ENCODE results near the gene VPS35L.
A peak's percentile ranks its signal among the peaks of the same experiment; 100 is the strongest.

VPS35L gene

DNA sequence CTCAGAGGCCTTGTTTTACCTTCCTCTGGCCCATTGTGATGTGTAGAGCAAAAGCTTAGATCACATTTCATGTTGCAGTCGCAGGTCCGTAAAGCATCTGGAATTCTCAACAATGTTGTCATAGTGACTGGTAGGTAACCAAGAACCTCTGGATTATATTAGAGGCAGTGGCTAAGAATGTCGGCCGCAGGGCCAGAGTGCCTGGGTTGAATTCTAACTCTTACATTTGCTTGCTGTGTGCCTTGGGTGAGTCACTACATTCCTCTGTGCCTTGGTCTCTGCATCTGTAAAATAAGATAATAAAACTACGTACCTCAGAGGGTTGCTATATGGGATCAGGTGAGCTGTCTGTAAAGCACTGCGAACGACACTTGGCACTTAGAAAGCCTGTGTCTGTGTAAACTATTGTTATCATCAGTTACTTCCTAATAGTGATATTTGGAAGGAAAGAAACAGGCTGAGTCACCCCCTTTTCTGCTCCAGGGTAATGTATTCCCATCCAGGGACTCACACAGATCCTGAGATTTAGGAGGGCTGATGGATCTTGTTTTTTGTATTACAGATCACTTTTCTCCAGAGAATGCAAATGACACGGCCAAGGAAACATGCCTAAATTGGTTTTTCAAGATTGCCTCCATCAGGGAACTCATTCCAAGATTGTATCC, 52.2 kb downstream of the VPS35L start:
- Histone ChIP-seq H3K27me3 (replicated peaks) (no peaks in the 10 kb centered on the region), H3K27ac (peak overlapping the region; percentile 22), H3K36me3 (replicated peaks) (peaks cover 6% of the 10 kb centered on the region), H3K4me3 (ENCODE audit: low read depth, low read length) (no peak overlapping the region)
- in situ Hi-C loops (cut with HindIII; ENCODE audit: low pct_ligation_motif_present, low sequenced_read_pairs) = no loop called here
- DNase-seq = peak; percentile 72
- TF ChIP-seq, protein P1, sequence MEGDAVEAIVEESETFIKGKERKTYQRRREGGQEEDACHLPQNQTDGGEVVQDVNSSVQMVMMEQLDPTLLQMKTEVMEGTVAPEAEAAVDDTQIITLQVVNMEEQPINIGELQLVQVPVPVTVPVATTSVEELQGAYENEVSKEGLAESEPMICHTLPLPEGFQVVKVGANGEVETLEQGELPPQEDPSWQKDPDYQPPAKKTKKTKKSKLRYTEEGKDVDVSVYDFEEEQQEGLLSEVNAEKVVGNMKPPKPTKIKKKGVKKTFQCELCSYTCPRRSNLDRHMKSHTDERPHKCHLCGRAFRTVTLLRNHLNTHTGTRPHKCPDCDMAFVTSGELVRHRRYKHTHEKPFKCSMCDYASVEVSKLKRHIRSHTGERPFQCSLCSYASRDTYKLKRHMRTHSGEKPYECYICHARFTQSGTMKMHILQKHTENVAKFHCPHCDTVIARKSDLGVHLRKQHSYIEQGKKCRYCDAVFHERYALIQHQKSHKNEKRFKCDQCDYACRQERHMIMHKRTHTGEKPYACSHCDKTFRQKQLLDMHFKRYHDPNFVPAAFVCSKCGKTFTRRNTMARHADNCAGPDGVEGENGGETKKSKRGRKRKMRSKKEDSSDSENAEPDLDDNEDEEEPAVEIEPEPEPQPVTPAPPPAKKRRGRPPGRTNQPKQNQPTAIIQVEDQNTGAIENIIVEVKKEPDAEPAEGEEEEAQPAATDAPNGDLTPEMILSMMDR (IDR thresholded peaks at IDR 0.05; ENCODE audit: low read depth, low read length, missing control alignments) = no peak

DNA sequence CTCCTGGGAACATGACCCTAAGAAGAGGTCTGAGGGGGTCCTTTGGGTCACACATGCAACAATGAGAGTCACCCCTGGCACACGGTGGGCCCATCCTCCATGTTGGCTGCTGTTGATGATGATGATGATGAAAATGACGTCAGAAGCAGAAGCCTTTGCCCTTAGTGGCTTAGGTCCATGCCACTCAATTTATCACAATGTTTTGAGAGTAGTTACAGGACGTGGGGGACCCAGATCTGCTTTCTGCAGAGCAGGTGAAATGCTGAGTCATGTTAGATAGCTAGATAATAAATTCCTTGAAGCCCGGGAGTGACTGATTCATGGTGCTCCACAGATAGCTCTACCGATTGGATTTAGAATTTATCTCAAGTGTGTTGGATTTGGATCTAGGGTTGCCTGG, 53.9 kb downstream of the VPS35L start:
- no peak for DNase-seq
- TF ChIP-seq, protein P1 (IDR thresholded peaks at IDR 0.05; ENCODE audit: low read depth, low read length, missing control alignments) = no peak
- H3K27me3 ChIP-seq (replicated peaks) = no peaks in the 10 kb centered on the region
- peaks cover 6% of the 10 kb centered on the region for H3K36me3 ChIP-seq (replicated peaks)
- no peak overlapping the region for H3K4me3 ChIP-seq (ENCODE audit: low read depth, low read length)
- H3K27ac ChIP-seq = no peak overlapping the region
- in situ Hi-C loops (cut with HindIII; ENCODE audit: low pct_ligation_motif_present, low sequenced_read_pairs) = no loop called here

DNA sequence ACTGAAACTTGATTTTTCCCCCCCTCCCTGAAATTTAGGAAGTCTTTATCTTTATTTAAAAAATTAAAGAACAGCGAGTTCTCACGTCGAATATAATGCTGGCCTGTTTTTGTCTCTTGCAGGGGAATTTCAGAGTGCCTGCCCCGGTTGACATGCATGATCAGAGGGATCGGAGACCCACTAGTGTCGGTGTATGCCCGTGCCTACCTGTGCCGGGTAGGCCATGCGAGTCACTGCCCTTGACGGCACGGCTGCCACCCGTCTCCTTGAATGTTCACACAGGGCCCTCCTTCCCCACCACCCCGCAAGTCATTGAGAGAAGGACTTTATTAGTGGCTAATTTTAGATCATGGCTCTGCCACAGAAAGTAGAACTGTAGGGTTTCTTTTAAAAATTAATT, 54.7 kb downstream of the VPS35L start:
- TF ChIP-seq, protein P1 (IDR thresholded peaks at IDR 0.05; ENCODE audit: low read depth, low read length, missing control alignments) = no peak
- in situ Hi-C loops (cut with HindIII; ENCODE audit: low pct_ligation_motif_present, low sequenced_read_pairs) = no loop called here
- peaks cover 6% of the 10 kb centered on the region for H3K36me3 ChIP-seq (replicated peaks)

DNA sequence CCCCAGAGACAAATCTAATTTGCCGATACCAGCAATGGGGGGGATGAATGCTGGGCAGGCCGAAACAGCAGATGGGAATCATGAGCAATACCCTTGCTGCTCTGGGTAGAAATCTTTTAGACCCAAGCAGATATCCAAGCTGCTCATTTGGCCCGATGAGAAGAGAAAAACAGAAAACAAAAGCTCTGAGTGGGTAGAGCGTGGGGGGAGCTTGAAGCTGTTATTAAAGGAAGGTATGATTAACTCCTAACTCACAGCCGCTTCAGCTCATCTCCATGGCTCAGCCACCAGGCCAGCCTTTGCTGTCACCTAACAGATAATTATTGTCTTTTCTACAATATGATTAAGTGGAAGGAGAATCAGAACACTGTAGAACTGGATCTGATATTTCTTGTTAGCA, 58.3 kb downstream of the VPS35L start:
- Histone ChIP-seq H3K27me3 (replicated peaks) (no peaks in the 10 kb centered on the region), H3K27ac (no peak overlapping the region), H3K4me3 (ENCODE audit: low read depth, low read length) (no peak overlapping the region), H3K36me3 (replicated peaks) (peaks cover 12% of the 10 kb centered on the region)
- DNase-seq = no peak
- in situ Hi-C loops (cut with HindIII; ENCODE audit: low pct_ligation_motif_present, low sequenced_read_pairs) = no loop called here
- TF ChIP-seq, protein P1 (IDR thresholded peaks at IDR 0.05; ENCODE audit: low read depth, low read length, missing control alignments) = no peak

More for the DNA sequence above, 54.7 kb downstream of the VPS35L start:
- Histone ChIP-seq H3K27ac (no peak overlapping the region), H3K4me3 (ENCODE audit: low read depth, low read length) (no peak overlapping the region), H3K27me3 (replicated peaks) (no peaks in the 10 kb centered on the region)
- no peak for DNase-seq

DNA sequence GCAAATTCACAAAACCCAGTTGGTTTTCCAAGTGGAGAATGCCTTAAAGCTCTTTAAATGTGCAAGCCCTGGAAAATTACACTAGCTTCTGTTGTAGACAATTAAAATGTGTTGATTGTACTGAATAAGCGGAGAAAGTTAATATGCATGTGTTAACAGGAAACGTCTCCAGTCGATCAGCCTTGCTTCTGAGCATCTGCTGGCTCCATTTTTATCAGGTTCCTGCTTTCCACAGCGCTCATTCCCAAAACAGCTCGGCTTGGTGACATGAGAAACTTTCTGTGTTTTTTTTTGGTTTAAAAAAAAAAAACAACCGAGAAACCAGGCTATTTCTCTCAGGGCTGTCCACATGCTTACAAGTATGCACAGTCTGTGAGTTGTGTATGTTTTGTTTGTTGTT, 60.7 kb downstream of the VPS35L start:
- Histone ChIP-seq H3K27ac (no peak overlapping the region), H3K27me3 (replicated peaks) (no peaks in the 10 kb centered on the region), H3K36me3 (replicated peaks) (peaks cover 6% of the 10 kb centered on the region), H3K4me3 (ENCODE audit: low read depth, low read length) (no peak overlapping the region)
- in situ Hi-C loops (cut with HindIII; ENCODE audit: low pct_ligation_motif_present, low sequenced_read_pairs) = no loop called here
- no peak for DNase-seq
- TF ChIP-seq, protein P1 (IDR thresholded peaks at IDR 0.05; ENCODE audit: low read depth, low read length, missing control alignments) = no peak

DNA sequence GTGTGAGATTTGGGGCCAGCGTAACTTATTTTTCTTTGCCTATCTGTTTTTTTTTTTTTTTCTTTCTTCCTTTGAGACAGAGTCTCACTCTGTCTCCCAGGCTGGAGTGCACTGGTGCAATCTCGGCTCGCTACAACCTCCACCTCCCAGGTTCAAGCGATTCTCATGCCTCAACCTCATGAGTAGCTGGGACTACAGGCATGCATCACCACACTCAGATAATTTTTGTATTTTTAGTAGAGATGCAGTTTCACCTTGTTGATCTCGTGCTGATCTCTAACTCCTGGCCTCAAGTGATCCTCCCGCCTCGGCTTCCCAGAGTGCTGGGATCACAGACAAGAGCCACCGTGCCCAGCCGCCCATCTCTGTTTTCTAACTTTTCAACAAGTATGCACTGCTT, 63.4 kb downstream of the VPS35L start:
- DNase-seq = no peak
- TF ChIP-seq, protein P1 (IDR thresholded peaks at IDR 0.05; ENCODE audit: low read depth, low read length, missing control alignments) = no peak
- Histone ChIP-seq H3K27me3 (replicated peaks) (no peaks in the 10 kb centered on the region), H3K27ac (no peak overlapping the region), H3K4me3 (ENCODE audit: low read depth, low read length) (no peak overlapping the region), H3K36me3 (replicated peaks) (peaks cover 8% of the 10 kb centered on the region)
- in situ Hi-C loops (cut with HindIII; ENCODE audit: low pct_ligation_motif_present, low sequenced_read_pairs) = no loop called here
